GM18511 (cell line): ENCODE results near the gene HSBP1L1.

ENCODE experiments used
- ATAC-seq: cut with Tn5 transposase; IDR thresholded peaks from one replicate; pipeline ENCODE4 v1.9.1; 2021; ENCODE audit warnings: mild to moderate bottlenecking, moderate library complexity; ENCODE audit not compliant: unreplicated experiment

HSBP1L1 gene

GRCh38 chr18:79944126-79944731, 20.2 kb upstream of the HSBP1L1 start:
- peak; percentile 70 for ATAC-seq

DNA sequence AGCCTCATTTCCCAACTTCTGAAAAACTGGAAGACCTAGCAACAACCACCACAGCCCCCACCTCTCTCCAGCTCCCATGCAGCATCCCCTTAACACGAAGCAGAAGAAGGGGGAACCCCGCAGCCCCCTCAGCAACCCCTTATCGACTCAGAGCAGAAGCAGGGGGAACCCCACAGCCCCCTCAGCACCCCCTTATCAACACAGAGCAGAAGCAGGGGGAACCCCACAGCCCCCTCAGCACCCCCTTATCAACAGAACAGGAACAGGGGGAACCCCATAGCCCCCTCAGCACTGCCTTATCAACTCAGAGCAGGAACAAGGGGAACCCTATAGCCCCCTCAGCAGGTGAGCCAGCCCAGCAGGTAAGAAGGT, 19.7 kb upstream of the HSBP1L1 start:
- ATAC-seq: no peak

DNA sequence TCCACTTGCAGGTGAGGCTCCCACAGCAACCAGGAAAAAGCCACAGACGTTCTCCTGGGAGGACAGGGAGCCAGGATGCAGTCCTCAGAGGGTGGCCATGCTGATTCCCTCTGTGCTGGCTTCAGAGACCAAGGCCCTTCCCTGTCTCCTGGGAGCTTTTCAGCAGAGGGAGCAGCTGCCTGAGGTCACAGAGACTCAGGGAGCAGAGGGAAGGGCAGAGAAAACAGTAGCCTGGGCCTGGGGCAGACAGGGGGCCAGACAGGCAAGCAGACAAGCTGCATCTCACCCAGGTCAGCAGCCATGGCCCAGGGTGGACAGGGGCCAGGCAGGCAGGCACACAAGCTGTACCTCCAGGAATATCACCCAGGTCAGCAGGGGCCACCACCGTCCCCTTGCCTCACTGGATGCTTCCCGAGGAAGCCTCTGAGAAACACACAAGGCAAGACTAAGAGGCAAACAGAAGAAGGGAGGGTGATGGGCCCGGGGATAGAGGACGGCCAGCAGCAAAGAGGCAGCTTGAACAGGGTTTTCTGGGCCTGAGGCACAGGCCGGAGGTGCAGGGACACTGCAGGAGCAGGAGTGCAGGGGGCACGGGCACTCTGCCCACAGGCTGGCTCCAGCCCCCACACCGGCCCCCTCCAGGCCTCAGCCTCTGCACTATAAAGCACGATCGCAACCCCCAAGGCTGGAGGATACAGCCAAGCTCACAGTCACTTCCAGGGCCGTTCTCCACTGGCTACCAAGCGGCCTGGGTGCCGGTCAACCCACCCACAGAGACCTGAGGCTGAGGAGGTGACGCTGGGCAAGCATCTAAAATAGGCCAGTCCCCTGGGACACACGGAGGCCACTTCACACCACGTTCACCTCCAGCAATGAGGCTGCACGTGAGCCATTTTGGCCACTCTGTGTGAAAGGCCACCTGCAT, 19.1 kb upstream of the HSBP1L1 start:
- ATAC-seq: no peak

DNA sequence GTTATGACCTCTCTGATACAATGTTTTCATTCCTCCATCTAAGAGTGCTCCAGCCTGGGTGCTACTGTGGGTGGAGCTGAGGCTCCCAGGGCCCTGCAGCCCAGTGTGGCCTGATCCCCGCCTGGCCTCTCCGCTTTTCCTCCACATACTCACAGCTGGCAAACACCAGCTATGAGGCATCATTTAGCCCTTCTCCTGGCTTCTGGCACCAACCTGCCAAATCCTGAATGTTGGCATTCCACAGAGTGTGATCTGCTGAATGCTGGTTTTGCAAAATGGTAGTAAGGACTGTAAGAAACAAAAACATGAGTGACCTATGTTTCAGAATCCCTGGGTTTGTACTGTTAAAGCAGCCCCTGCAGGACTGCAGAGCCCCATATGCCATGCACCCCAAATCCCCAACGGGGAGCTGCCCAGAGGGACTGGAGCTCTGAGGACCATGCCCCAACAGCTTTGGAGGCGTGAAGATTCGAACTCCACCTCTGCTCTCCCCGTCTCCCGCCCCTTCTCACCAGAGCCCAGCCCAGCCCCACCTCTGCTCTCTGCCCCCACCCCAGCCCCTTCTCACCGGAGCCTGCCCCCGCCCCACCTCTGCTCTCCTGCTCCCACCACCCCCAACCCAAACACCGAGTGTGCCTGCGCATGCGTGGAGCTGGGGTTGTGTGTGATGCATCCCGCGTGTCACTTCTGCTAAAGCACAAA, 17.2 kb upstream of the HSBP1L1 start:
- ATAC-seq: no peak

DNA sequence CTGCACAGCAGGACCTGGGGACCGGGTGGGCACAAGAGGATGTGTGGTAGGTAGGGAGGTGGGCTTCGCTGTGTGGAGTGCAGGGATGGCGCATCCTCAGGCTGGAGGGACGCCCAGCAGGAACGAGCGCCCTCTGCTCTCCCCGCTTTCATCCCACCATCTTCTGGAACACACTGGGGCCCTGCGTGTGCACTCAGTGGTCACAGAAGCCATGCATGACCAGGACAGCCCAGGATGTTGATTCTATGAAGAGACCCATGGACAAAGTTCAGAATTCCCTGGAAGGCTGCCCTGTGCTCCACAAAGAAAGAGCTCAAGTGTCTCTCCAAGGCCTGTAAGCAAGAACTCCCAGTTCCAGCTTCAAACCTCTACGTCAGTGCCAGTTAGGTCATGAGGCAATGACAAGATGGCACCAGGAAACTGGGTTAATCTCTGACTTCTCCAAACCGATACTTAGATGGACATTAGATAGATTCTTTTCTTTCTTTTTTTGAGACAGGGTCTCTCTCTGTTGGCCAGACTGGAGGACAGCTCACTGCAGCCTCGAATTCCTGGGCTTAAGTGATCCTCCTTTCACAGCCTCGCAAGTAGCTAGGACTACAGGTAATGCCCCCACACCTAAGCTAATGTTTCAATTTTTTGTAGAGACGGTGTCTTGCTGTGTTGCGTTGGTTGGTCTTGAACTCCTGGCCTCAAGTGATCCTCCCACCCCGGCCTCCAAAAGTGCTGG, 16.4 kb upstream of the HSBP1L1 start:
- ATAC-seq: no peak

DNA sequence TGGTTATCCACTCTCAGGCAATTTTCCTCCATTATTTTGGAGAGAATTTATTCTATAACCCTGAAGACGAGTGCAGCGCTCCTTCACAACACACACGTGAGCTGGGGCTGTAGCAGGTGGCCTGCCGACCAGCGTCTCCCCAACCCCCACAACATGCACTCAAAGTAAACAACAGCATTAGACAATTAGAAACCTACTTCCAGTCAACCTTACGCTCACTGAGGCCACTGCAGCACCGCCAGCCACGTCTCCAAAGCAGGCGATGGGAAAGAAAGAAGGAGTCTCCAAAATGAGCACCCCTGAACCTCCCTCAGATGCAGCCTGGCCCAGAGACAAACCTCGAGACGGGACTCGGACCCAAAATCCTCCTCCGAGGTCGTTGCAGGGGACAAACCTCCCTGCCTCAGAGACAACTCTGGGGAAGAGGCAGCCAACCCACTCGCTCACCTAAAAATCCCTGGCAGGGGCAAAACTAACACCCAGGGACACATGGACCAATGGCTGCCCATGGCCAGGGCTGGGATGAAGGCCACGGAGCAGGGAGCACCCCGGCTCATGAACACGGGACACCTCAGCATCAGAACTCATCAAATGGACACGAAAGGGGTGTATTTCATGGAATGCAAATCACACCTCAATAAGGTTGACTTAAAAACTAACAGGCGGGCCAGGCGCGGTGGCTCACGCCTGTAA, 15.6 kb upstream of the HSBP1L1 start:
- no peak for ATAC-seq

- peak; percentile 32 for ATAC-seq
Observed at GRCh38 chr18:79949697-79950487, 14.6 kb upstream of the HSBP1L1 start.

- ATAC-seq: peak; percentile 33
Observed at GRCh38 chr18:79950515-79951341, 13.7 kb upstream of the HSBP1L1 start.

- peak; percentile 73 for ATAC-seq
Observed at GRCh38 chr18:79951545-79952455, 12.6 kb upstream of the HSBP1L1 start, which contains the start of gene SLC66A2. SLC66A2 (minus strand) TSS chr18:79951653; CDS start chr18:79950926, 727 bp downstream.

GRCh38 chr18:79952456-79952995, 11.9 kb upstream of the HSBP1L1 start:
- no peak for ATAC-seq

DNA sequence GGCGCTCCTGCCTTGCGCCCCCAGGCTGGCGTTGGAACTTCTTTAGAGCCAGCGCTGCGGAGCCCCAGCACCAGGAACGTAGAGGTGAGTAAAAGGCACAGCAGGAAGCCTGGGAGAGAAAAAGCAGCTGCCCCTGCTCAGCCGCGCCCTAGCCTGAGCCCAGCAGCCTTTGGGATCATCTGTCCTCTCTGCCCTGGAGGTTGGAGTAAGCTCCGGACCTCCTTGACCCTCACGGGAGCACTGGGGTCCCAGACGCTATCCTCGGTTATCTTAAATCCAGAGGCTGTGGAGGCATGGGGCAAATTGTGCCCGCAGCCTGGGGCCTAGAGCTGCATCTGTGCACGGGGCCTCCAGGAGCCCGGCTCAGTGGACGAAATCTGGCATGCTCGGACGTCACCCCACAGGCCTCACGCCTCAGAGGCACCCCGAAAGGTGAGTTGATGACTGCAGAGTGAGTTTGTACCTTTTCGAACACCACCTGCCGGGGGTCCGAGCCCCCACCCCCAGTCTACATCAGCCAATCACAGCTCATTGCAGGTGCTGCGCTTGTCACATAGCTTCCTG, 11.4 kb upstream of the HSBP1L1 start:
- ATAC-seq: no peak

DNA sequence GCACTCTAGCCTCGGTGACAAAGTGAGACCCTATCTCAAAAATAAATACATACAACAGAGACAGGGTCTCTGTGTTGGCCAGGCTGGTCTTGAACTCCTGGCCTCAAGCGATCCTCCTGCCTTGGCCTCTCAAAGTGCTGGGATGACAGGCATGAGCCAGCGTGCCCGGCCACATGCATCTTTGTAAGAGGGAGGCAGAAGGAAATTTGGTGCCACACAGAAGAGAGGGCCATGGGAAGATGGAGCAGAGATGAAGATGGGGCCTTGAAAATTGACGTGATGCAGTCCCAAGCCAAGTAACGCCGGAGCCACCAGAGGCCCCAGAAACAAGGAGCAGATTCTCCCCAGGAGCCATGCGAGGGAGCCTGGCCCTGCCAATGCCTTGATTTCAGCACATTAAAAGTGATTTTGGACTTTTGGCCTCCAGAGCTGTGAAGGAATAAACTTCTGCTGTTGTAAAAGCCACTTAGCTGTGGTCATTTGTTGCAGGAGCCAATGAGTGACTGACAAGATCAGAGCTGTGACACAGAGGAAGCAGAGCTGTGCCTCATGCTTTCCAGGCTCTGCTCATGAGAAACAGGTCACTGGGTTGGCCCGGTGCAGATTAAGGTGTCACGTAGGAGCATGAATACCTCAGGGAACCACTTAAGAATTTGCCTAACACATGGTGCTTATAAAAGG, 10.3 kb upstream of the HSBP1L1 start:
- ATAC-seq: no peak

- no peak for ATAC-seq
Observed at GRCh38 chr18:79954791-79955190, 9.7 kb upstream of the HSBP1L1 start.

GRCh38 chr18:79955302-79956075, 9.0 kb upstream of the HSBP1L1 start:
- no peak for ATAC-seq

DNA sequence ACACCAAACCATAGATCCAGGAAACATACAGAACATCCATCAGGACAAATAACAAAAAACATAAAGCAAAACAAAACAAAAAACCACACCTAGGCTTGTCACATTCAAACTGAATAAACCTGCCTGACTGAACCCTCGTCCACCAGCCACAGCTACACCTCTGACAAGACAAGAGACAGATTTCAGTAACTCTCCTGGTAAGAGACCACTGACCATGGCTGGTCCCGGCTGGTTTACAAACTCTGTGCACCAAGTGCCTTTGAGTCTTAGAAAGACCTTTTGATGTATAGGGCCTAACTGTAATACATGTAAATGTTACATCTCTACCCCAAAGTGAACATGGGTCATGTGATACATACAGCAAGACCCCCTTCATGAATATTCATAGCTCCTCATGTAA, 8.2 kb upstream of the HSBP1L1 start:
- no peak for ATAC-seq

DNA sequence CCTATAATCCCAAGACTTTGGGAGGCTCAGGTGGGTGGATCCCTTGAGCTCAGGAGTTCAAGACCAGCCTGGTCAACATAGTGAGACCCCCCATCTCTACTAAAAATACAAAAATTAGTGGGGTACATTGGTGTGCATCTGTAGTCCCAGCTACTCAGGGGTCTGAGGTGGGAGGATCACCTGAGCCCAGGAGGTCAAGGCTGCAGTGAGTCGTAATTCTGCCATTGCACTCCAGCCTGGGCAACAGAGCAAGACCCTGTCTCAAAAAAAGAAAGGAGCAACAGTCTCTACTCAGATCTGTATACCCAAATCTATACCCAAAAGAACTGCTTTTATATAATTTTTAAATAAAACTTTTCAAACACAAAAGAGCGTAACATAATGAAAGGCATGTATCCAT, 5.5 kb upstream of the HSBP1L1 start:
- no peak for ATAC-seq
